Measurements from ENCODE around the gene ARL4C.

ARL4C gene

GRCh38 chr2:234451852-234452625 is 44.8 kb downstream of the ARL4C start:
- no peak for TF ChIP-seq ZNF274 (IDR thresholded peaks at IDR 0.05; ENCODE audit: low read depth, low read length)
- H3K4me3 ChIP-seq (ENCODE audit: low read length), result no peak overlapping the region

- TF ChIP-seq ZNF274 (IDR thresholded peaks at IDR 0.05; ENCODE audit: low read depth, low read length), result no peak
- H3K4me3 ChIP-seq (ENCODE audit: low read length), result no peak overlapping the region
Observed at GRCh38 chr2:234451242-234451641, 45.6 kb downstream of the ARL4C start.

GRCh38 chr2:234450431-234451124 is 46.3 kb downstream of the ARL4C start:
- no peak for TF ChIP-seq ZNF274 (IDR thresholded peaks at IDR 0.05; ENCODE audit: low read depth, low read length)
- H3K4me3 ChIP-seq (ENCODE audit: low read length), result no peak overlapping the region

- no peak overlapping the region for H3K4me3 ChIP-seq (ENCODE audit: low read length)
- TF ChIP-seq ZNF274 (IDR thresholded peaks at IDR 0.05; ENCODE audit: low read depth, low read length), result no peak
Observed at GRCh38 chr2:234448506-234449184, 48.2 kb downstream of the ARL4C start.

- TF ChIP-seq ZNF274 (IDR thresholded peaks at IDR 0.05; ENCODE audit: low read depth, low read length), result no peak
- H3K4me3 ChIP-seq (ENCODE audit: low read length), result no peak overlapping the region
Observed at GRCh38 chr2:234447963-234448362, 48.9 kb downstream of the ARL4C start.

- no peak for TF ChIP-seq ZNF274 (IDR thresholded peaks at IDR 0.05; ENCODE audit: low read depth, low read length)
Observed at GRCh38 chr2:234447189-234447588, 49.7 kb downstream of the ARL4C start.

GRCh38 chr2:234446404-234447076 is 50.3 kb downstream of the ARL4C start:
- TF ChIP-seq ZNF274 (IDR thresholded peaks at IDR 0.05; ENCODE audit: low read depth, low read length), result no peak
- no peak overlapping the region for H3K4me3 ChIP-seq (ENCODE audit: low read length)

More at GRCh38 chr2:234447189-234447588, 49.7 kb downstream of the ARL4C start:
- no peak overlapping the region for H3K4me3 ChIP-seq (ENCODE audit: low read length)

- TF ChIP-seq ZNF274 (IDR thresholded peaks at IDR 0.05; ENCODE audit: low read depth, low read length), result no peak
Observed at GRCh38 chr2:234444893-234445292, 52.0 kb downstream of the ARL4C start.

GRCh38 chr2:234444242-234444730 is 52.6 kb downstream of the ARL4C start:
- no peak overlapping the region for H3K4me3 ChIP-seq (ENCODE audit: low read length)
- no peak for TF ChIP-seq ZNF274 (IDR thresholded peaks at IDR 0.05; ENCODE audit: low read depth, low read length)

More at GRCh38 chr2:234444893-234445292, 52.0 kb downstream of the ARL4C start:
- H3K4me3 ChIP-seq (ENCODE audit: low read length), result no peak overlapping the region

Data from GM08714 (cell line).